ENCODE results near the gene CCKAR. TPM values are rescaled to one million over a fixed set of nuclear protein-coding genes. Genes with fewer than 3 reads are reported as not detected.

Gene CCKAR
- total and polyA plus RNA-seq, 2 of the 13 experiments (the other 11 are each of a cell fraction or from before 2014, with no cell fraction given), result not detected

DNA sequence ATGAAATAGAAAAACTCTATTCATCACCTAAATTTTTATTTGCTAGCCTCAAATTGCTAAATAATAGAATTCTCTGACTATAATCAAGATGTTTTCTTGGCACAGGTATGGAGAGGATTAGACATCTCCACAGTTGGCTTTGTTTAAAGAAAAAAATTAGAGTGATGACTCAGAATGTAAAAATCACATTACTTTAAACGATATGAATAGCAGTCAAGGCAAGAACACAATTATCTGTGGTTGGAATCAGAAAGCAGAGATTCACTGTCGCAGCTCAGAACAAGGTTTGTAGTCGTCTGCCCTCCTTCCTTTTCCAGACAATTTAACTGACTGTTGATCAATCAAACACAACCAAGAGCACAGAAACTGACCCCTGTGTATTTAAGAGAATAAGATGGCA lies 32.2 kb upstream of the CCKAR start:
- TF ChIP-seq, protein P1, sequence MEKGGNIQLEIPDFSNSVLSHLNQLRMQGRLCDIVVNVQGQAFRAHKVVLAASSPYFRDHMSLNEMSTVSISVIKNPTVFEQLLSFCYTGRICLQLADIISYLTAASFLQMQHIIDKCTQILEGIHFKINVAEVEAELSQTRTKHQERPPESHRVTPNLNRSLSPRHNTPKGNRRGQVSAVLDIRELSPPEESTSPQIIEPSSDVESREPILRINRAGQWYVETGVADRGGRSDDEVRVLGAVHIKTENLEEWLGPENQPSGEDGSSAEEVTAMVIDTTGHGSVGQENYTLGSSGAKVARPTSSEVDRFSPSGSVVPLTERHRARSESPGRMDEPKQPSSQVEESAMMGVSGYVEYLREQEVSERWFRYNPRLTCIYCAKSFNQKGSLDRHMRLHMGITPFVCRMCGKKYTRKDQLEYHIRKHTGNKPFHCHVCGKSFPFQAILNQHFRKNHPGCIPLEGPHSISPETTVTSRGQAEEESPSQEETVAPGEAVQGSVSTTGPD (CRISPR knock-in tag; IDR thresholded peaks at IDR 0.05), result no peak
- TF ChIP-seq, protein P2, sequence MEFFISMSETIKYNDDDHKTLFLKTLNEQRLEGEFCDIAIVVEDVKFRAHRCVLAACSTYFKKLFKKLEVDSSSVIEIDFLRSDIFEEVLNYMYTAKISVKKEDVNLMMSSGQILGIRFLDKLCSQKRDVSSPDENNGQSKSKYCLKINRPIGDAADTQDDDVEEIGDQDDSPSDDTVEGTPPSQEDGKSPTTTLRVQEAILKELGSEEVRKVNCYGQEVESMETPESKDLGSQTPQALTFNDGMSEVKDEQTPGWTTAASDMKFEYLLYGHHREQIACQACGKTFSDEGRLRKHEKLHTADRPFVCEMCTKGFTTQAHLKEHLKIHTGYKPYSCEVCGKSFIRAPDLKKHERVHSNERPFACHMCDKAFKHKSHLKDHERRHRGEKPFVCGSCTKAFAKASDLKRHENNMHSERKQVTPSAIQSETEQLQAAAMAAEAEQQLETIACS (CRISPR knock-in tag; IDR thresholded peaks at IDR 0.05), result no peak
- no peak for TF ChIP-seq KLF12 (CRISPR knock-in tag; IDR thresholded peaks at IDR 0.05; ENCODE audit: borderline replicate concordance)
- no peak for TF ChIP-seq ZNF781 (CRISPR knock-in tag; IDR thresholded peaks at IDR 0.05; ENCODE audit: borderline replicate concordance, not compliant biosample characterization)
- no peak for TF ChIP-seq ATF7-NPFF (CRISPR knock-in tag; IDR thresholded peaks at IDR 0.05; ENCODE audit: low read depth)
- no peak for TF ChIP-seq SRF (IDR thresholded peaks at IDR 0.05; ENCODE audit: low read depth, low read length)
- TF ChIP-seq, protein P3, sequence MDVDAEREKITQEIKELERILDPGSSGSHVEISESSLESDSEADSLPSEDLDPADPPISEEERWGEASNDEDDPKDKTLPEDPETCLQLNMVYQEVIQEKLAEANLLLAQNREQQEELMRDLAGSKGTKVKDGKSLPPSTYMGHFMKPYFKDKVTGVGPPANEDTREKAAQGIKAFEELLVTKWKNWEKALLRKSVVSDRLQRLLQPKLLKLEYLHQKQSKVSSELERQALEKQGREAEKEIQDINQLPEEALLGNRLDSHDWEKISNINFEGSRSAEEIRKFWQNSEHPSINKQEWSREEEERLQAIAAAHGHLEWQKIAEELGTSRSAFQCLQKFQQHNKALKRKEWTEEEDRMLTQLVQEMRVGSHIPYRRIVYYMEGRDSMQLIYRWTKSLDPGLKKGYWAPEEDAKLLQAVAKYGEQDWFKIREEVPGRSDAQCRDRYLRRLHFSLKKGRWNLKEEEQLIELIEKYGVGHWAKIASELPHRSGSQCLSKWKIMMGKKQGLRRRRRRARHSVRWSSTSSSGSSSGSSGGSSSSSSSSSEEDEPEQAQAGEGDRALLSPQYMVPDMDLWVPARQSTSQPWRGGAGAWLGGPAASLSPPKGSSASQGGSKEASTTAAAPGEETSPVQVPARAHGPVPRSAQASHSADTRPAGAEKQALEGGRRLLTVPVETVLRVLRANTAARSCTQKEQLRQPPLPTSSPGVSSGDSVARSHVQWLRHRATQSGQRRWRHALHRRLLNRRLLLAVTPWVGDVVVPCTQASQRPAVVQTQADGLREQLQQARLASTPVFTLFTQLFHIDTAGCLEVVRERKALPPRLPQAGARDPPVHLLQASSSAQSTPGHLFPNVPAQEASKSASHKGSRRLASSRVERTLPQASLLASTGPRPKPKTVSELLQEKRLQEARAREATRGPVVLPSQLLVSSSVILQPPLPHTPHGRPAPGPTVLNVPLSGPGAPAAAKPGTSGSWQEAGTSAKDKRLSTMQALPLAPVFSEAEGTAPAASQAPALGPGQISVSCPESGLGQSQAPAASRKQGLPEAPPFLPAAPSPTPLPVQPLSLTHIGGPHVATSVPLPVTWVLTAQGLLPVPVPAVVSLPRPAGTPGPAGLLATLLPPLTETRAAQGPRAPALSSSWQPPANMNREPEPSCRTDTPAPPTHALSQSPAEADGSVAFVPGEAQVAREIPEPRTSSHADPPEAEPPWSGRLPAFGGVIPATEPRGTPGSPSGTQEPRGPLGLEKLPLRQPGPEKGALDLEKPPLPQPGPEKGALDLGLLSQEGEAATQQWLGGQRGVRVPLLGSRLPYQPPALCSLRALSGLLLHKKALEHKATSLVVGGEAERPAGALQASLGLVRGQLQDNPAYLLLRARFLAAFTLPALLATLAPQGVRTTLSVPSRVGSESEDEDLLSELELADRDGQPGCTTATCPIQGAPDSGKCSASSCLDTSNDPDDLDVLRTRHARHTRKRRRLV (CRISPR knock-in tag; IDR thresholded peaks at IDR 0.05), result no peak
- TF ChIP-seq, protein P4, sequence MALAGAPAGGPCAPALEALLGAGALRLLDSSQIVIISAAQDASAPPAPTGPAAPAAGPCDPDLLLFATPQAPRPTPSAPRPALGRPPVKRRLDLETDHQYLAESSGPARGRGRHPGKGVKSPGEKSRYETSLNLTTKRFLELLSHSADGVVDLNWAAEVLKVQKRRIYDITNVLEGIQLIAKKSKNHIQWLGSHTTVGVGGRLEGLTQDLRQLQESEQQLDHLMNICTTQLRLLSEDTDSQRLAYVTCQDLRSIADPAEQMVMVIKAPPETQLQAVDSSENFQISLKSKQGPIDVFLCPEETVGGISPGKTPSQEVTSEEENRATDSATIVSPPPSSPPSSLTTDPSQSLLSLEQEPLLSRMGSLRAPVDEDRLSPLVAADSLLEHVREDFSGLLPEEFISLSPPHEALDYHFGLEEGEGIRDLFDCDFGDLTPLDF (CRISPR knock-in tag; IDR thresholded peaks at IDR 0.05), result no peak
- TF ChIP-seq POLR2G (IDR thresholded peaks at IDR 0.05; ENCODE audit: low read depth, low read length), result no peak
- ATAC-seq (no peak), DNase-seq (ENCODE audit: low spot score) (no peak), FAIRE-seq (no peak)
- in situ Hi-C loops (cut with HindIII; ENCODE audit: extremely low pct_ligation_motif_present, low pct_unique_long_range_greater_than_20kb) (no loop called here), intact Hi-C loops (cut with micrococcal nuclease; ENCODE audit: unreplicated experiment) (no loop called here)
- Histone ChIP-seq H3K9me3 (ENCODE audit: low read length) (no peaks in the 10 kb centered on the region), H3K27me3 (ENCODE audit: control insufficient read depth in 1 of 2, insufficient read depth in 2 of 2, low read length in 2 of 2) (peaks cover 0 to 15% of the 10 kb centered on the region in 2 experiments; a peak in 1 of 5 replicates), H3K27ac (ENCODE audit: extremely low read length, insufficient read depth, low read length) (no peak overlapping the region), H3K9ac (ENCODE audit: insufficient read depth, low read depth, low read length) (no peak overlapping the region), H4K20me1 (ENCODE audit: insufficient read depth, low read length) (no peaks in the 10 kb centered on the region), H3K4me1 (ENCODE audit: insufficient read depth, low read length) (no peaks in the 10 kb centered on the region), H3K36me3 (replicated peaks in 1 of 2; ENCODE audit: control insufficient read depth in 1 of 2, insufficient read depth in 2 of 2, low read length in 2 of 2) (no peaks in the 10 kb centered on the region), H3K79me2 (ENCODE audit: insufficient read depth, low read length) (no peaks in the 10 kb centered on the region), H3K4me2 (ENCODE audit: low read depth, low read length) (no peak overlapping the region), H2AFZ (ENCODE audit: low read length) (no peak overlapping the region), H3K4me3 (replicated peaks in 1 of 3; ENCODE audit: insufficient read depth in 1 of 3, low read depth in 2 of 3, low read length in 3 of 3) (no peak overlapping the region)
- ChIA-PET POLR2A (no interaction called here), CTCF (ENCODE audit: low intra/inter-chr PET ratio, low total read pairs) (no interaction called here)
- WGBS (ENCODE audit: low lambda C conversion rate), result 0% methylated on average over 3 of the region's 3 CpGs
- no TSS peak for BruUV-seq (replicated peaks)

Measured in HepG2 (cell line).